ENCODE data around the gene ELP4. TPM values are rescaled to one million over a fixed set of nuclear protein-coding genes. Genes with fewer than 3 reads are reported as not detected.

Gene ELP4
- total RNA-seq, 1 experiment from 2014 or later = 19.4 TPM

GRCh38 chr11:31804312-31805036 is 294.9 kb downstream of the ELP4 start:
- no TSS peak for BruUV-seq (replicated peaks)
- DNase-seq = no peak
- H3K79me2 ChIP-seq (ENCODE audit: low read length) = peaks cover 30% of the 10 kb centered on the region
- no peaks in the 10 kb centered on the region for H3F3A ChIP-seq (ENCODE audit: low read length, unreplicated experiment)
- no peaks in the 10 kb centered on the region for H3K27me3 ChIP-seq (ENCODE audit: low read length)
- no peaks in the 10 kb centered on the region for H3K9me3 ChIP-seq (ENCODE audit: low read length)
- peaks cover 9% of the 10 kb centered on the region; the same call in 1 of the 2 replicates for H3K4me1 ChIP-seq (ENCODE audit: insufficient read depth, low read length)
- no peak overlapping the region for H3K4me3 ChIP-seq (ENCODE audit: low read length)
- H3K4me2 ChIP-seq (ENCODE audit: low read length) = no peak overlapping the region
- no peak for ATAC-seq
- H3K36me3 ChIP-seq (ENCODE audit: low read depth, low read length) = no peaks in the 10 kb centered on the region
- no peak overlapping the region for H3K9ac ChIP-seq (ENCODE audit: low read length)
- ChIA-PET POLR2A (ENCODE audit: unreplicated experiment) (no interaction called here), CTCF (no interaction called here)
- no peak overlapping the region for H3K27ac ChIP-seq (ENCODE audit: low read length)
- TF ChIP-seq EZH2 (IDR thresholded peaks at IDR 0.05; ENCODE audit: low read length, unreplicated experiment) (no peak), CTCF (conservative IDR thresholded peaks at IDR 0.05; ENCODE audit: low read depth, low read length) (no peak), EZH2phosphoT487 (IDR thresholded peaks at IDR 0.05; ENCODE audit: borderline replicate concordance, low read length) (no peak)
- H4K20me1 ChIP-seq (ENCODE audit: low read length) = no peaks in the 10 kb centered on the region
- H3K9me2 ChIP-seq (replicated peaks; ENCODE audit: low read length) = no peaks in the 10 kb centered on the region
- no peak overlapping the region for H2AFZ ChIP-seq (ENCODE audit: low read length)
- intact Hi-C loops (cut with micrococcal nuclease) = no loop called here

- TF ChIP-seq EZH2 (IDR thresholded peaks at IDR 0.05; ENCODE audit: low read length, unreplicated experiment) = no peak
- no peak for TF ChIP-seq EZH2phosphoT487 (IDR thresholded peaks at IDR 0.05; ENCODE audit: borderline replicate concordance, low read length)
- Histone ChIP-seq H3K9ac (ENCODE audit: low read length) (no peak overlapping the region), H3K27ac (ENCODE audit: low read length) (no peak overlapping the region), H3K4me1 (ENCODE audit: insufficient read depth, low read length) (peaks cover 9% of the 10 kb centered on the region; the same call in 1 of the 2 replicates), H3K9me3 (ENCODE audit: low read length) (no peaks in the 10 kb centered on the region), H3F3A (ENCODE audit: low read length, unreplicated experiment) (no peaks in the 10 kb centered on the region), H3K79me2 (ENCODE audit: low read length) (peaks cover 36% of the 10 kb centered on the region), H3K4me2 (ENCODE audit: low read length) (no peak overlapping the region), H3K4me3 (ENCODE audit: low read length) (no peak overlapping the region), H3K9me2 (replicated peaks; ENCODE audit: low read length) (no peaks in the 10 kb centered on the region), H3K27me3 (ENCODE audit: low read length) (no peaks in the 10 kb centered on the region), H3K36me3 (ENCODE audit: low read depth, low read length) (no peaks in the 10 kb centered on the region), H2AFZ (ENCODE audit: low read length) (no peak overlapping the region), H4K20me1 (ENCODE audit: low read length) (no peaks in the 10 kb centered on the region)
- no peak for DNase-seq
- intact Hi-C loops (cut with micrococcal nuclease) = no loop called here
- CTCF ChIA-PET = no interaction called here
- no peak for ATAC-seq
- no TSS peak for BruUV-seq (replicated peaks)
- POLR2A ChIA-PET (ENCODE audit: unreplicated experiment) = no interaction called here
These were observed 295.6 kb downstream of the ELP4 start for GRCh38 chr11:31805037-31805628.

DNA sequence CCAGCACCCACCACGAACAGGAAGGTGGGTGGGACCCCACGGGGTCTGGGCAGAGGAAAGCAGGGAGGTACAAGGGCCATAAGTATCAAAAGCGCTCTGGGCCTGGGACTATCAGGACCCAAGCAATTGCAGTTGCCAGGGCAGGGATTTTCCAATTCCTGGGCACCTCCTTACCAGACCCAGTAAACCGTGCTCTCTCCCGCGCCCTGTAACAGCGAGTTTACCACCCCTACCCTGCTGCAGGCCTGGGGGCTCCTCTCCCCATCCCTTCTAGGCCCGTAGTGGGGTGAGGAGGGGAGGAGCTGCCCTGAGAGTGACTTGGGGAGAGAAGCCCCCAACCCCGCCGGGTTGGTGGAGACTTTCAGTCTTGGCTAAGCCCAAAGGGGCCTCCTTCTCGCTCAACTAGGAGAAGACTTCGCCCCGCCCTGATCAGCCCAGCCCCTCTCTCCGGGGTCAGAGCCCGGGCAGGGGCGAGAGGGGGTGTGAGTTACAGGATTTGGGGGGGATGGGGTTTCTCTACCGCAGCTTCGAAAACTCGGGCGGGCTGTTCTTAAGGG is 296.1 kb downstream of the ELP4 start:
- DNase-seq (no peak), ATAC-seq (no peak)
- no peaks in the 10 kb centered on the region for H3K9me3 ChIP-seq (ENCODE audit: low read length)
- H3K9ac ChIP-seq (ENCODE audit: low read length) = no peak overlapping the region
- no TSS peak for BruUV-seq (replicated peaks)
- no peak overlapping the region for H2AFZ ChIP-seq (ENCODE audit: low read length)
- peaks cover 39% of the 10 kb centered on the region for H3K79me2 ChIP-seq (ENCODE audit: low read length)
- no peak overlapping the region for H3K4me2 ChIP-seq (ENCODE audit: low read length)
- H3F3A ChIP-seq (ENCODE audit: low read length, unreplicated experiment) = no peaks in the 10 kb centered on the region
- ChIA-PET CTCF (no interaction called here), POLR2A (ENCODE audit: unreplicated experiment) (no interaction called here)
- TF ChIP-seq CTCF (conservative IDR thresholded peaks at IDR 0.05; ENCODE audit: low read depth, low read length) = no peak
- no peak for TF ChIP-seq EZH2phosphoT487 (IDR thresholded peaks at IDR 0.05; ENCODE audit: borderline replicate concordance, low read length)
- no peak for TF ChIP-seq EZH2 (IDR thresholded peaks at IDR 0.05; ENCODE audit: low read length, unreplicated experiment)
- no peak overlapping the region for H3K27ac ChIP-seq (ENCODE audit: low read length)
- peaks cover 9% of the 10 kb centered on the region; the same call in 1 of the 2 replicates for H3K4me1 ChIP-seq (ENCODE audit: insufficient read depth, low read length)
- no peaks in the 10 kb centered on the region for H3K36me3 ChIP-seq (ENCODE audit: low read depth, low read length)
- H4K20me1 ChIP-seq (ENCODE audit: low read length) = no peaks in the 10 kb centered on the region
- intact Hi-C loops (cut with micrococcal nuclease) = no loop called here
- H3K9me2 ChIP-seq (replicated peaks; ENCODE audit: low read length) = no peaks in the 10 kb centered on the region
- H3K4me3 ChIP-seq (ENCODE audit: low read length) = no peak overlapping the region
- H3K27me3 ChIP-seq (ENCODE audit: low read length) = no peaks in the 10 kb centered on the region

Measured in PC-3 (cell line).